MG63 (cell line): ENCODE results near the gene FAM120A. TPM values are rescaled to one million over a fixed set of nuclear protein-coding genes. Genes with fewer than 3 reads are reported as not detected.
A peak's percentile ranks its signal among the peaks of the same experiment; 100 is the strongest.

Source experiments
- DNase-seq: peaks from one replicate; pipeline ENCODE4 v3.0.0-alpha.2; 2020
- H3K27me3 ChIP-seq: fragments of 250-450 bp; sonication (Bioruptor Pico); 2 replicates; pipeline ENCODE4 v1.5.1; 2020; ENCODE audit warnings: mild to moderate bottlenecking, moderate library complexity
- H3K36me3 ChIP-seq: fragments of 250-450 bp; sonication (Bioruptor Pico); 2 replicates; pipeline ENCODE4 v1.5.1; 2020; ENCODE audit warnings: mild to moderate bottlenecking, moderate library complexity
- H3K4me3 ChIP-seq: fragments of 250-450 bp; sonication (Bioruptor Pico); 2 replicates; pipeline ENCODE4 v1.5.1; 2020; ENCODE audit warnings: mild to moderate bottlenecking, moderate library complexity
- H3K9me3 ChIP-seq: fragments of 250-450 bp; sonication (Bioruptor Pico); 2 replicates; pipeline ENCODE4 v1.5.1; 2020; ENCODE audit warnings: mild to moderate bottlenecking, moderate library complexity
- total RNA-seq: library from RNA; depleted of rRNA; stranded (reverse); fragments of >200 nt; shearing (Covaris generic); gene quantifications from 2 replicates; pipeline ENCODE4 v1.2.3, GENCODE V29; 2014; ENCODE audit warnings: low replicate concordance

The FAM120A gene
- total RNA-seq, 1 experiment from 2014 or later: 44.1 TPM

GRCh38 chr9:93549611-93550010 lies 98.1 kb downstream of the FAM120A start:
- no peak for DNase-seq

DNA sequence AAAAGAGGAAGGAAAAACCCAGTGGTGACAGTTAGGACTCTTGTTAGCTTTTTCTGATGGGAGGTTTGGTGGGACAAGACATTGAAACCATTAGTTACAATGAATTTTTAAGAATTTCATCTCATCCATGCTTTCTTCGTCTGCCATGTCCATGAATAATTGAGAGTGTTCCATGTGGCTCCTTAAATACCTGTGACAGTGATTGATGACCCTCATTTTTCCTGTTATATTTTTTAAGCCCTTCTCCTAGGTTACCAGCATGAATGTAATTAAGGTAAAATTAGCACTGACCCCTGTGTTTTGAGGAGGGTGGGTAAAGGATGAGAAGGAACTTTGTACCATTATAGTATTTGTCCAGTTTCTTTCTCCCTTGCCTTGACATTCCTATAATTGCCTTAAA lies 101.4 kb downstream of the FAM120A start:
- H3K4me3 ChIP-seq: no peak overlapping the region
- no peaks in the 10 kb centered on the region for H3K27me3 ChIP-seq
- no peaks in the 10 kb centered on the region for H3K9me3 ChIP-seq
- DNase-seq: no peak
- peaks cover 64% of the 10 kb centered on the region for H3K36me3 ChIP-seq

More at GRCh38 chr9:93549611-93550010, 98.1 kb downstream of the FAM120A start:
- Histone ChIP-seq H3K9me3 (no peaks in the 10 kb centered on the region), H3K27me3 (no peaks in the 10 kb centered on the region), H3K4me3 (no peak overlapping the region), H3K36me3 (peaks cover 70% of the 10 kb centered on the region)

DNA sequence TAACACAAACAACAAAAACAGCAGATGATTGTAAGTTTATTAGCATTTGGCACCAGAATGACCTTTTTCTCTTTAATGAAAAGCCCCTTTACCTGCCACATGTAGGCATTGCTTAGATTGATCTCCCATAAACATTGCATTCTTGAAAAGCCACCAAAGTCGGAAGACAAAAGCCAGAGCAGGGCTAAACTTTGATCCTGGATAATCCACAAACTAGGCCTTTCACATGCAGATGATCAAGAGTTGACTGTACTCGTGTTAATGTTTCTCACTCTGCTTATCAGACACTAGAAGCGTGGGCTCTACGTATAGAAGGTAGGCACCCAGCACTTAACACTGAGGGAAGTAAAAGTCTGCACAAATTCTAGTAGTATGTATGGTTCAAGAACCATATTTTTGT lies 103.9 kb downstream of the FAM120A start:
- Histone ChIP-seq H3K4me3 (no peak overlapping the region), H3K27me3 (no peaks in the 10 kb centered on the region), H3K36me3 (peaks cover 66% of the 10 kb centered on the region), H3K9me3 (no peaks in the 10 kb centered on the region)
- no peak for DNase-seq

DNA sequence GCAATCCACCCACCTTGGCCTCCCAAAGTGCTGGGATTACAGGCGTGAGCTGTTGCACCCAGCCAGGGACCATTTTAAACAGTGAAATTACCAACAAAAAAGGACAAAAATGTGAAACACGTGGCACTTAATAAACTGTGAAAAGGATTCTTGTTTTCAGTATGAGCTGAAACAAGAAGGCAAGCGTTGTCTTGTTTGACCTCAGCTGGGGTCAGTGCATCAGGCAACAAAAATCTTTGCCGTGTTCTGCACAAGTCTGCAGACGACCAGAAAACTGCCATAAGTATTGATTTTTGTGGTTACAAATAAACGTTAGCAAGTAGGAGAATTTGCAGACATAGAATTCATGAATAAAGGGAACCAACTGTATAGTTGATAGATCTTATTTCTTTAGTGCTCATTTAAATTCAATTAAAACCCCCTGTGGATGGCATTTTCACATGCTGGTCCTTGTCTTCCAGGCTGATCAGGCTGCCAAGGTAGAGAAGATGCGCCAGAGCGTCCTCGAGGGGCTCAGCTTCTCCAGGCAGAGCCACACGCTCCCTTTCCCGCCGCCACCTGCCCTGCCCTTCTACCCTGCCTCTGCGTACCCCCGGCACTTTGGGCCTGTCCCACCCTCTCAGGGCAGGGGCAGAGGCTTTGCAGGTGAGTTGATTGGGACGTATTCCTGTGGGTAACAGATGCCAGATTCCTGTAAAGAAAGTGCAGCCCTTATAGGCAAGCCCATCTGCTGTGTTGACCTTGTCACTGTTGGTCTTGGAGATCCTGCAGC lies 106.1 kb downstream of the FAM120A start:
- Histone ChIP-seq H3K27me3 (no peaks in the 10 kb centered on the region), H3K9me3 (no peaks in the 10 kb centered on the region), H3K36me3 (peaks cover 60% of the 10 kb centered on the region), H3K4me3 (no peak overlapping the region)
- no peak for DNase-seq

DNA sequence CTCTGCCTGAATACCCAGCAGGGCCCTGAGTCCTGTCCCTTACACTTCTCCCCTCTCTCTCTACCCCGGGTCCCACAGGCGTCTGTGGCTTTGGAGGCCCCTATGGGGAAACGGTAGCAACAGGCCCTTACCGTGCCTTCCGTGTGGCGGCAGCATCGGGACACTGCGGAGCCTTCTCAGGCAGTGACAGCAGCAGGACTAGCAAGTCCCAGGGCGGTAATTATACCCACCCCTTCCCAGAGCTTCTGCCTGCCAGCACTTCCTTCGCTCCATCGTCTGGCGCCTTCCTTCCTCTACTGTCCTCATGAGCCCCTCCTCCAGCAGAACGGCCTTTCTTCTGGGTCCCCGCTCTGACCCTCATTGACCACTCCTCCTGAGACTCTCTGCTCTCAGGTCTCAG lies 107.0 kb downstream of the FAM120A start:
- peaks cover 57% of the 10 kb centered on the region for H3K36me3 ChIP-seq
- DNase-seq: no peak
- no peaks in the 10 kb centered on the region for H3K27me3 ChIP-seq
- H3K4me3 ChIP-seq: no peak overlapping the region
- no peaks in the 10 kb centered on the region for H3K9me3 ChIP-seq

DNA sequence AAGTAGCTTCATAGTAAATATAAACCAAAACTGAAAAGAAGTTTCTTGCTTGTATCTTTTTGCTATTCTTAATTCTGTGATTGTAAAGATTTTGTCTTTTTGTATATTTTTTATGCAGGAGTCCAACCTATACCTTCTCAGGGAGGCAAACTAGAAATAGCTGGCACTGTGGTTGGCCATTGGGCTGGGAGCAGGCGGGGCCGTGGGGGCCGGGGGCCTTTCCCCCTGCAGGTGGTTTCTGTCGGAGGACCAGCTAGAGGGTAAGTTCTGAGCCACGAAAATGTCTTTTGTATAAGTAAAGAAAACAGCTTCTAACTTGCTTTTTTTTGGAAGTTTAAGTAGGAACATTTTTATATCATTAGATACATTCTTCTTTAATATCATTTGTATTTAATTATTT lies 109.5 kb downstream of the FAM120A start:
- peaks cover 54% of the 10 kb centered on the region for H3K36me3 ChIP-seq
- no peak overlapping the region for H3K4me3 ChIP-seq
- H3K27me3 ChIP-seq: no peaks in the 10 kb centered on the region
- no peaks in the 10 kb centered on the region for H3K9me3 ChIP-seq
- no peak for DNase-seq

DNA sequence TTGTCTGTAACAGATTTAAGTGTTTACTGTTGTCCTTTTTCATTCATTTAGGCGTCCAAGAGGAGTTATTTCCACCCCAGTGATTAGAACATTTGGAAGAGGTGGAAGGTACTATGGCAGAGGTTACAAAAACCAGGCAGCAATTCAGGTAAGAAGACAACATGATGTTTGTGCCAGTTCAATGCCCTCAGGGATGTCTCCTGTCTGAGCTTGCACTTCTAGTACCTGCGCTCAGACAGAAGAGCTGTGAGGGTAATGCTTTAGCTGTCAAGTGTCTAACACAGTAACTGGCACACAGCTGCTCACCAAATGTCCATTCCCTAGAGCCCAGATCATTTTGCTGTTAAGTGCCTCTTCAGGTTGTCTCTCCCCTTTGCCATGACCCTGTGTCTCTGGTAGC lies 110.7 kb downstream of the FAM120A start:
- no peaks in the 10 kb centered on the region for H3K9me3 ChIP-seq
- DNase-seq: no peak
- H3K27me3 ChIP-seq: no peaks in the 10 kb centered on the region
- H3K4me3 ChIP-seq: no peak overlapping the region
- peaks cover 52% of the 10 kb centered on the region for H3K36me3 ChIP-seq

- no peak overlapping the region for H3K4me3 ChIP-seq
- DNase-seq: no peak
- H3K36me3 ChIP-seq: peaks cover 39% of the 10 kb centered on the region
- H3K27me3 ChIP-seq: no peaks in the 10 kb centered on the region
- peaks cover 1% of the 10 kb centered on the region; the same call in 1 of the 2 replicates for H3K9me3 ChIP-seq
Measured at GRCh38 chr9:93565089-93565488, 113.6 kb downstream of the FAM120A start.

DNA sequence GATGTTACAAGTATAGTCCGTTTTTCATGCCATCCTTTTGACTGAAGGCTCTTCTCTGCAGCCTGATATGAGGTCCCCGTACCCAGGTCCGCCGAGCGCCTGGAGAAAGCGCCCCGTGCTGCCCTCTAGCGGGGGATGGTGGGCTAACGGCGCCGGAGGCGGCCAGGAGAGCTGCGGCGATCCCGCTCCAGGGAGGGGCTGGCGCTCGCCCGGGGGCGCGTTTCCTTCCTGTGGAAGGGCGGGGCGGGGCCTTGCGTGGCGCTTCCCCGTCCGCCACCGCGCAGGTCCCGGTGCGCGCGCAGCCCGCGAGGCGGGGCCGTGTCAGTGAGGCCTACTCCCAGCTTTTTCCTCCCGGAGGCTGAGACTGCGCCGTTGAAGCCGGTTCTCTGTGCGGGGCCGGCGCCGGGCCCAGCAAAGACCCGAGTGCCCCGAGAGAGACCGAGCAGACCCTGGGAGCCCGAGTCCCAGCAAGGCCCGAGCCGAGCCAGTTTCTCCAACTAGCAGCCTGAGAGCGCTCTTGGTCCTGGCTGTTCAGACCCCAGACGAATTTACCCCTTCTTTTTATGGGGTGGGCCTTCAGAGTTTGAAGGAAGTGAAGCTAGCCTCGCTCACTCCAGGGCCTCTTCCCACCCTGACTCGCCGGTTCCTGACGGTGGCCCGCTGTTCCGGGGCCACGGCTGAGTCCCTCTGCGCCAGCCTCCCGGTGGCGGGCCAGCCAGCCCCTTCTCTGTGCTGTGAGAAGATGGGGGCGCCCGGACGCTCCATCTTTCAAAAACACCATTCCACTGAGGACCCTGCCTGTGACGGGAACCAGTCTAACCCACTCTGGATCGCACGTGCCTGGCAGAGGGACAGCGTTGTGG lies 115.2 kb downstream of the FAM120A start:
- H3K36me3 ChIP-seq: peaks cover 40% of the 10 kb centered on the region
- H3K9me3 ChIP-seq: peaks cover 10% of the 10 kb centered on the region
- H3K27me3 ChIP-seq: no peaks in the 10 kb centered on the region
- peak; percentile 95 for DNase-seq
- peak overlapping the region; percentile 74 for H3K4me3 ChIP-seq

DNA sequence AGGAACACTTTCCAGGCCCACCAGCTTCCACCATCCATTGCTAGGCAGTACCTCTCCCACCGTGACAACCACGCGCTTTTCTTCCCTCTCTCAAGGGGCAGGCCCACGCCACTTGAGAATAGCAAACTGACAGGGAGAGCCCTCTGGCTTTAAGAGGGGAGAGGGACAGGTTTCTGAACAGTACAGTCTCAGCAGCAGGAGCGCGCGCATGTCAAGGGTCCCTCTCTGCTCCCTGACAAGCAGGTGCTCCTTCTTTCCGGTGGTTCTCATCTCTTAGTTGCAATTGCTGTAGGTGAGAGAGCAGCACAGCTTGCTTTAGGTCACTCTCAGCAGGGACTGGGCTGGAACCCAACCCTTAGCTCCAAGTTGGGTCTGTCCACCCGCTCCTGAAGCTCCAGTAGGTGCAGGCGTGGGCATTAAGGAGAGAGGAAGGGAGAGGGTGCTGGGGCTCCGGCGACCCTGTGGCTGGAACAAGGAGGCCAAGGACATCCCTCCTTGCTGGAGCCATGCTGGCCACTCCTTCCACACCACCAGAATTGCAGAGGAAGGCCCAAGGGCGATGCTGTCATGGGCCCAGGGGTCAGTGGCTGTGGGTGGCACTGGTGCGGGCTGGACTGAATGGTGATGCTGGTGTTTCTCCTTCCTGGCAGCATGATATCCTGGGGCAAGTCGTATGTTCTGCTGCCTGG lies 115.9 kb downstream of the FAM120A start:
- Histone ChIP-seq H3K9me3 (peaks cover 10% of the 10 kb centered on the region), H3K27me3 (no peaks in the 10 kb centered on the region), H3K36me3 (peaks cover 33% of the 10 kb centered on the region), H3K4me3 (peak overlapping the region; percentile 74)
- no peak for DNase-seq

DNA sequence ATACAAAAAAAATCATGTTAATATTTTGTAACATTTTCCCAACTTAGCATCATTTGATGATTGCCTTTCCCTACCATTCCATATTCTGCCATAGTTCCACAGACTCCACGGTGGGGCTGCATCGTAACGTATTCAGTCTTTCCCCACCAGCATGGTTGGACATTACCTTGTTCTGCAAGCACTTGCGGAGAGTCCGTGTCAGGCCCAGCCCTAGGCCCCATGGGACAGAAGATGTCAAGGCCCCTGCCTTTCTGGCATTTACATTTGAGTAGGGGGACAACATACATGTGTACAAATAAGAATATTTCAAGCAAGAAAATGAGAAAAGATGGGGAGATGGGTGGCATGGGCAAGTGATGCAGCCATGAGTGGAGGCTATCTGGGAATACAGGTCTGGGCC lies 116.7 kb downstream of the FAM120A start:
- H3K4me3 ChIP-seq: no peak overlapping the region
- H3K27me3 ChIP-seq: no peaks in the 10 kb centered on the region
- DNase-seq: no peak
- H3K36me3 ChIP-seq: peaks cover 30% of the 10 kb centered on the region
- peaks cover 10% of the 10 kb centered on the region for H3K9me3 ChIP-seq

- Histone ChIP-seq H3K27me3 (no peaks in the 10 kb centered on the region), H3K4me3 (no peak overlapping the region), H3K36me3 (peaks cover 17% of the 10 kb centered on the region), H3K9me3 (peaks cover 10% of the 10 kb centered on the region)
- no peak for DNase-seq
Measured at GRCh38 chr9:93569621-93570174, 118.2 kb downstream of the FAM120A start.

- peaks cover 11% of the 10 kb centered on the region for H3K36me3 ChIP-seq
- no peaks in the 10 kb centered on the region for H3K27me3 ChIP-seq
- no peak for DNase-seq
- no peak overlapping the region for H3K4me3 ChIP-seq
- H3K9me3 ChIP-seq: peaks cover 10% of the 10 kb centered on the region
Measured at GRCh38 chr9:93572221-93572620, 120.7 kb downstream of the FAM120A start.

DNA sequence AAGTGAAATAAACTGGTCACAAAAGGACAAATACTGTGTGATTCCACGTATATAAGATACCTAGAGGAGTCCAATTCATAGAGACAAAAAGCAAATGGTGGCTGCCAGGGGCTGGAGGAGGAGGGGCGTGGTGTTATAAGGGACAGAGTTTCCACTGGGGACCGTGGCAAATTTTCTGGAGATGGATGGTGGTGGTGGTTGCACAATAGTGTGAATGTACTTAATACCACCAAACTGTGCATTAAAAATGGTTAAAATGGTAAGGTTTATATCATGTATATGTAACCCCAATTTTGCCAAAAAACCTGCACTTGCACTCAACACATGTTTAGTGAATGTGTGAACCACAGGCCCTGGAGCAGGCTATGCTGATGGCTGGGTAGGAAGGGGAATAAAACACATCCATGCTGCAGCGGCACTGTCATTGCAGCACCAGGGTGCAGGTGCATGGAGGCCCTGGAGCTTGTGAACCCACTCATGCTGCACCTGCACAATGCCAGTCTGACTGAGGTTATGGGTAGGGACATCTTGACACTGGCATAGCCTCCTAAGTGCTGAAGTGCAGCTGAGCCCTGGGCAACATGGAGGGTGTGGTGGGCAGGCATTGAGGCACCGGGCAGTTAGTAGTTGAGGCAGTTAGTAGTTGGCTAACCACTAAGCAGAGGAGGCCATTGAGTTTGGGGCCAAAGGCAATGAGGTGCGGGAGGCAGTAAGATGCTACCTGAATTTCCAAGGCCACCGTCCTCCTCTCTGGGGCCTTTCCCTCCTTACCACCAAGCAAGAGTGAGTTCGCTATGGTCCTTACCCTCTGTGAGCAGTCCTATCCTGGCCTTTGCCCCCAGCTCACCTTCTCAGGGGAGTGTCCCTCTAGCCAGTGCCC lies 121.4 kb downstream of the FAM120A start:
- peaks cover 10% of the 10 kb centered on the region for H3K9me3 ChIP-seq
- no peaks in the 10 kb centered on the region for H3K27me3 ChIP-seq
- H3K36me3 ChIP-seq: peaks cover 8% of the 10 kb centered on the region
- DNase-seq: no peak
- H3K4me3 ChIP-seq: no peak overlapping the region

- Histone ChIP-seq H3K27me3 (no peaks in the 10 kb centered on the region), H3K36me3 (peaks cover 8% of the 10 kb centered on the region; the same call in 1 of the 2 replicates), H3K9me3 (peaks cover 10% of the 10 kb centered on the region), H3K4me3 (no peak overlapping the region)
- no peak for DNase-seq
Measured at GRCh38 chr9:93573516-93573828, 122.0 kb downstream of the FAM120A start.
